GM21390 (cell line): Measurements from ENCODE around the gene KCNJ4.

Source experiments
- ATAC-seq: cut with Tn5 transposase; IDR thresholded peaks from one replicate; pipeline ENCODE4 v1.9.1; 2021; ENCODE audit not compliant: unreplicated experiment

The KCNJ4 gene

GRCh38 chr22:38455076-38455529 lies at the start of gene KCNJ4:
Gene KCNJ4, minus strand, starts transcription at chr22:38455199. Its CDS starts 27,067 bp downstream, at chr22:38428132.
- ATAC-seq, result no peak

- ATAC-seq, result no peak
Observed at GRCh38 chr22:38503021-38503420, 48.0 kb upstream of the KCNJ4 start.

GRCh38 chr22:38501797-38502672 lies 47.0 kb upstream of the KCNJ4 start:
- no peak for ATAC-seq

- ATAC-seq, result no peak
Observed at GRCh38 chr22:38497869-38498268, 42.9 kb upstream of the KCNJ4 start.

GRCh38 chr22:38494939-38495338 lies 39.9 kb upstream of the KCNJ4 start:
- no peak for ATAC-seq

- no peak for ATAC-seq
Observed at GRCh38 chr22:38494498-38494897, 39.5 kb upstream of the KCNJ4 start.

GRCh38 chr22:38491707-38492348 lies 36.8 kb upstream of the KCNJ4 start:
- no peak for ATAC-seq

- ATAC-seq, result no peak
Observed at GRCh38 chr22:38490915-38491314, 35.9 kb upstream of the KCNJ4 start.

- no peak for ATAC-seq
Observed at GRCh38 chr22:38490475-38490874, 35.5 kb upstream of the KCNJ4 start.

GRCh38 chr22:38489561-38490145 lies 34.7 kb upstream of the KCNJ4 start:
- ATAC-seq, result no peak

- ATAC-seq, result no peak
Observed at GRCh38 chr22:38489142-38489541, 34.1 kb upstream of the KCNJ4 start.

- no peak for ATAC-seq
Observed at GRCh38 chr22:38487946-38488345, 32.9 kb upstream of the KCNJ4 start.

GRCh38 chr22:38485783-38486182 lies 30.8 kb upstream of the KCNJ4 start:
- no peak for ATAC-seq

GRCh38 chr22:38484244-38484643 lies 29.2 kb upstream of the KCNJ4 start:
- ATAC-seq, result no peak

GRCh38 chr22:38482662-38483308 lies 27.8 kb upstream of the KCNJ4 start:
- ATAC-seq, result no peak

- no peak for ATAC-seq
Observed at GRCh38 chr22:38481871-38482332, 26.9 kb upstream of the KCNJ4 start.

- no peak for ATAC-seq
Observed at GRCh38 chr22:38481162-38481870, 26.3 kb upstream of the KCNJ4 start.

- no peak for ATAC-seq
Observed at GRCh38 chr22:38479096-38479837, 24.3 kb upstream of the KCNJ4 start.

- no peak for ATAC-seq
Observed at GRCh38 chr22:38477585-38477984, 22.6 kb upstream of the KCNJ4 start.
